Measurements from ENCODE around the gene ALDH1A1.

GRCh38 chr9:72936679-72937078 is 16.2 kb downstream of the ALDH1A1 start:
- TF ChIP-seq GATA2 (IDR thresholded peaks at IDR 0.05; ENCODE audit: low read depth, low read length) (no peak), GATA3 (IDR thresholded peaks at IDR 0.05; ENCODE audit: low read depth, low read length) (no peak)

Measured in SH-SY5Y (cell line).